Measurements from ENCODE around the gene GPR146. TPM values are rescaled to one million over a fixed set of nuclear protein-coding genes. Genes with fewer than 3 reads are reported as not detected.

Gene GPR146
- total and polyA plus RNA-seq, 2 of the 13 experiments (the other 11 are each of a cell fraction or from before 2014, with no cell fraction given), result 2.0 to 15.9 TPM

- TF ChIP-seq ZNF275 (CRISPR knock-in tag; IDR thresholded peaks at IDR 0.05; ENCODE audit: borderline replicate concordance) (no peak), KAT2B (IDR thresholded peaks at IDR 0.05; ENCODE audit: borderline replicate concordance, low read depth, low read length) (no peak), SP1 (IDR thresholded peaks at IDR 0.05) (no peak), SP1 (CRISPR knock-in tag; IDR thresholded peaks at IDR 0.05) (peak; percentile 30; the same call in 1 of the 2 replicates), ADNP (CRISPR knock-in tag; IDR thresholded peaks at IDR 0.05) (0 out of 2 replicates have a peak, but pooled peaks have one; percentile 23), ZMAT3 (CRISPR knock-in tag; conservative IDR thresholded peaks at IDR 0.05) (0 out of 2 replicates have a peak, but pooled peaks have one; percentile 33), TEAD3 (CRISPR knock-in tag; optimal IDR thresholded peaks at IDR 0.05; ENCODE audit: borderline replicate concordance) (peak; percentile 8), YEATS4 (CRISPR knock-in tag; IDR thresholded peaks at IDR 0.05; ENCODE audit: borderline replicate concordance) (peak; percentile 46; the same call in 1 of the 2 replicates), IKZF4 (CRISPR knock-in tag; IDR thresholded peaks at IDR 0.05; ENCODE audit: borderline replicate concordance, low read depth, not compliant biosample characterization) (no peak), EP300 (IDR thresholded peaks at IDR 0.05; ENCODE audit: low read depth in 2 of 2, low read length in 2 of 2) (peak; percentile 7 to 12; a peak in 1 of 4 replicates), EP300 (CRISPR knock-in tag; IDR thresholded peaks at IDR 0.05; ENCODE audit: borderline replicate concordance) (no peak), HNRNPL (IDR thresholded peaks at IDR 0.05; ENCODE audit: low read depth, low read length) (no peak), ZNF772 (CRISPR knock-in tag; IDR thresholded peaks at IDR 0.05) (no peak), NFYB (CRISPR knock-in tag; IDR thresholded peaks at IDR 0.05) (peak; percentile 27; the same call in 1 of the 2 replicates), MAX (IDR thresholded peaks at IDR 0.05) (peak; percentile 94), BCL6 (CRISPR knock-in tag; IDR thresholded peaks at IDR 0.05) (peak; percentile 10; the same call in 1 of the 2 replicates), SMAD3 (CRISPR knock-in tag; IDR thresholded peaks at IDR 0.05) (peak; percentile 69; the same call in 1 of the 2 replicates), KLF12 (CRISPR knock-in tag; IDR thresholded peaks at IDR 0.05; ENCODE audit: borderline replicate concordance) (no peak), FOXA1 (IDR thresholded peaks at IDR 0.05) (no peak), FOXA1 (CRISPR knock-in tag; IDR thresholded peaks at IDR 0.05) (peak; percentile 41; the same call in 1 of the 2 replicates), NCOA2 (CRISPR knock-in tag; IDR thresholded peaks at IDR 0.05) (0 out of 2 replicates have a peak, but pooled peaks have one; percentile 21), ZNF614 (CRISPR knock-in tag; IDR thresholded peaks at IDR 0.05; ENCODE audit: borderline replicate concordance) (0 out of 2 replicates have a peak, but pooled peaks have one; percentile 30), PHF8 (CRISPR knock-in tag; IDR thresholded peaks at IDR 0.05) (peak; percentile 53), ZNF691 (CRISPR knock-in tag; IDR thresholded peaks at IDR 0.05; ENCODE audit: borderline replicate concordance, low read depth) (peak; percentile 71; the same call in 1 of the 2 replicates)
- TF ChIP-seq, protein P1, sequence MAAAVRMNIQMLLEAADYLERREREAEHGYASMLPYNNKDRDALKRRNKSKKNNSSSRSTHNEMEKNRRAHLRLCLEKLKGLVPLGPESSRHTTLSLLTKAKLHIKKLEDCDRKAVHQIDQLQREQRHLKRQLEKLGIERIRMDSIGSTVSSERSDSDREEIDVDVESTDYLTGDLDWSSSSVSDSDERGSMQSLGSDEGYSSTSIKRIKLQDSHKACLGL (CRISPR knock-in tag; IDR thresholded peaks at IDR 0.05), result peak; percentile 35; the same call in 1 of the 2 replicates
- TF ChIP-seq, protein P2, sequence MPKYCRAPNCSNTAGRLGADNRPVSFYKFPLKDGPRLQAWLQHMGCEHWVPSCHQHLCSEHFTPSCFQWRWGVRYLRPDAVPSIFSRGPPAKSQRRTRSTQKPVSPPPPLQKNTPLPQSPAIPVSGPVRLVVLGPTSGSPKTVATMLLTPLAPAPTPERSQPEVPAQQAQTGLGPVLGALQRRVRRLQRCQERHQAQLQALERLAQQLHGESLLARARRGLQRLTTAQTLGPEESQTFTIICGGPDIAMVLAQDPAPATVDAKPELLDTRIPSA (CRISPR knock-in tag; IDR thresholded peaks at IDR 0.05; ENCODE audit: borderline replicate concordance), result no peak
Observed at GRCh38 chr7:1028775-1029636, 15.3 kb upstream of the GPR146 start (continued).

All from HepG2 (cell line).